ENCODE data around the gene CELF4. TPM values are rescaled to one million over a fixed set of nuclear protein-coding genes. Genes with fewer than 3 reads are reported as not detected.

CELF4 gene
- total and polyA plus RNA-seq, 5 donors from 2014 or later = 0.08 to 0.30 (median 0.08) TPM; not detected in 2

GRCh38 chr18:37529863-37530262, 35.7 kb downstream of the CELF4 start:
- Mint-ChIP-seq H3K4me3 (no peak overlapping the region), H3K27me3 (peaks cover 26% of the 10 kb centered on the region), H3K4me1 (peaks cover 0 to 2% (median 0%) of the 10 kb centered on the region in 4 donors), H3K36me3 (no peaks in the 10 kb centered on the region), H3K9me3 (peaks cover 0 to 3% (median 0%) of the 10 kb centered on the region in 7 donors), H3K27ac (no peak overlapping the region)
- Histone ChIP-seq H3K27me3 (ENCODE audit: control insufficient read depth, insufficient read depth, low read length) (peaks cover 10% of the 10 kb centered on the region), H3K36me3 (ENCODE audit: control insufficient read depth, insufficient read depth, low read length) (no peaks in the 10 kb centered on the region), H3K4me1 (ENCODE audit: control insufficient read depth, insufficient read depth, low read length, poor library complexity, severe bottlenecking) (no peaks in the 10 kb centered on the region), H3K9me3 (ENCODE audit: control insufficient read depth in 2 of 2, low read length in 2 of 2) (no peaks in the 10 kb centered on the region), H3K4me3 (ENCODE audit: low read depth, low read length) (no peak overlapping the region), H3K27ac (ENCODE audit: insufficient read depth, low read length, poor library complexity, severe bottlenecking) (no peak overlapping the region)
- DNase-seq (no peak), ATAC-seq (ENCODE audit: low read depth in 2 of 2) (no peak)

- Histone ChIP-seq H3K4me1 (ENCODE audit: control insufficient read depth, insufficient read depth, low read length, poor library complexity, severe bottlenecking) (no peaks in the 10 kb centered on the region), H3K9me3 (ENCODE audit: control insufficient read depth in 2 of 2, low read length in 2 of 2) (no peaks in the 10 kb centered on the region), H3K4me3 (ENCODE audit: low read depth, low read length) (no peak overlapping the region), H3K36me3 (ENCODE audit: control insufficient read depth, insufficient read depth, low read length) (no peaks in the 10 kb centered on the region), H3K27ac (ENCODE audit: insufficient read depth, low read length, poor library complexity, severe bottlenecking) (no peak overlapping the region), H3K27me3 (ENCODE audit: control insufficient read depth, insufficient read depth, low read length) (peaks cover 10% of the 10 kb centered on the region)
- H3K36me3 Mint-ChIP-seq = no peaks in the 10 kb centered on the region
- H3K4me3 Mint-ChIP-seq = no peak overlapping the region
- ATAC-seq (ENCODE audit: low read depth in 2 of 2) (no peak), DNase-seq (no peak)
- peaks cover 32% of the 10 kb centered on the region for H3K27me3 Mint-ChIP-seq
- H3K27ac Mint-ChIP-seq = no peak overlapping the region
- H3K4me1 Mint-ChIP-seq = peaks cover 0 to 2% (median 0%) of the 10 kb centered on the region in 4 donors
- peaks cover 0 to 4% (median 0%) of the 10 kb centered on the region in 7 donors for H3K9me3 Mint-ChIP-seq
These were observed 36.3 kb downstream of the CELF4 start for GRCh38 chr18:37529296-37529695.

DNA sequence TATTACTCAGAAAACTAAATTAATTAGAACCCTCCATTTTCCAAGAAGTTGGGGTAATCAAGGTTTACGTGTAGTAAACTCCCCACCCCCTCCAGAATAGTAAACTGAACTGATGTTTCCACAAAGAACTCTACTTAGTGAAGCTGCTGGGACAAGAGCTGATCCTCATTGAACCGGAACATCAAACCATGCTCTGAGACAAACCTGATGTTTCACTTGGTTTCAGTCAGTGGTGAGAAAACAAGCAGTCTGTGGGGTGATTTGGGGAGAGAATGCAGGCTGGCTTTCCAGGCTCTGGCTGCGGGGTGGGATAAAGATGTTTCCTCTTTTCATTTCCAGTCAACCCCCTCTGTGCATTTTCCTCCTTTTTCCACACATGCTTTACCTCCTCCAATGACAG, 38.2 kb downstream of the CELF4 start:
- H3K36me3 ChIP-seq (ENCODE audit: control insufficient read depth, insufficient read depth, low read length) = no peaks in the 10 kb centered on the region
- H3K36me3 Mint-ChIP-seq = no peaks in the 10 kb centered on the region
- peaks cover 43% of the 10 kb centered on the region for H3K27me3 Mint-ChIP-seq
- H3K27ac ChIP-seq (ENCODE audit: insufficient read depth, low read length, poor library complexity, severe bottlenecking) = no peak overlapping the region
- peaks cover 10% of the 10 kb centered on the region for H3K27me3 ChIP-seq (ENCODE audit: control insufficient read depth, insufficient read depth, low read length)
- peaks cover 0 to 4% (median 0%) of the 10 kb centered on the region in 7 donors for H3K9me3 Mint-ChIP-seq
- H3K4me3 ChIP-seq (ENCODE audit: low read depth, low read length) = no peak overlapping the region
- no peaks in the 10 kb centered on the region for H3K4me1 ChIP-seq (ENCODE audit: control insufficient read depth, insufficient read depth, low read length, poor library complexity, severe bottlenecking)
- no peak overlapping the region for H3K4me3 Mint-ChIP-seq
- ATAC-seq (ENCODE audit: low read depth in 2 of 2) = no peak
- no peak for DNase-seq
- no peaks in the 10 kb centered on the region for H3K9me3 ChIP-seq (ENCODE audit: control insufficient read depth in 2 of 2, low read length in 2 of 2)
- peaks cover 0 to 2% (median 0%) of the 10 kb centered on the region in 4 donors for H3K4me1 Mint-ChIP-seq
- H3K27ac Mint-ChIP-seq = no peak overlapping the region

- Mint-ChIP-seq H3K9me3 (peaks cover 0 to 4% (median 0%) of the 10 kb centered on the region in 7 donors), H3K4me1 (no peaks in the 10 kb centered on the region), H3K4me3 (no peak overlapping the region), H3K27me3 (peaks cover 46% of the 10 kb centered on the region), H3K36me3 (no peaks in the 10 kb centered on the region), H3K27ac (peak overlapping the region in 1 of 3 donors; percentile 70)
- ATAC-seq (ENCODE audit: low read depth in 2 of 2) (no peak), DNase-seq (no peak)
- Histone ChIP-seq H3K36me3 (ENCODE audit: control insufficient read depth, insufficient read depth, low read length) (no peaks in the 10 kb centered on the region), H3K9me3 (ENCODE audit: control insufficient read depth in 2 of 2, low read length in 2 of 2) (no peaks in the 10 kb centered on the region), H3K4me1 (ENCODE audit: control insufficient read depth, insufficient read depth, low read length, poor library complexity, severe bottlenecking) (no peaks in the 10 kb centered on the region), H3K27ac (ENCODE audit: insufficient read depth, low read length, poor library complexity, severe bottlenecking) (no peak overlapping the region), H3K4me3 (ENCODE audit: low read depth, low read length) (no peak overlapping the region), H3K27me3 (ENCODE audit: control insufficient read depth, insufficient read depth, low read length) (peaks cover 10% of the 10 kb centered on the region)
These were observed 40.4 kb downstream of the CELF4 start for GRCh38 chr18:37525262-37525585.

DNA sequence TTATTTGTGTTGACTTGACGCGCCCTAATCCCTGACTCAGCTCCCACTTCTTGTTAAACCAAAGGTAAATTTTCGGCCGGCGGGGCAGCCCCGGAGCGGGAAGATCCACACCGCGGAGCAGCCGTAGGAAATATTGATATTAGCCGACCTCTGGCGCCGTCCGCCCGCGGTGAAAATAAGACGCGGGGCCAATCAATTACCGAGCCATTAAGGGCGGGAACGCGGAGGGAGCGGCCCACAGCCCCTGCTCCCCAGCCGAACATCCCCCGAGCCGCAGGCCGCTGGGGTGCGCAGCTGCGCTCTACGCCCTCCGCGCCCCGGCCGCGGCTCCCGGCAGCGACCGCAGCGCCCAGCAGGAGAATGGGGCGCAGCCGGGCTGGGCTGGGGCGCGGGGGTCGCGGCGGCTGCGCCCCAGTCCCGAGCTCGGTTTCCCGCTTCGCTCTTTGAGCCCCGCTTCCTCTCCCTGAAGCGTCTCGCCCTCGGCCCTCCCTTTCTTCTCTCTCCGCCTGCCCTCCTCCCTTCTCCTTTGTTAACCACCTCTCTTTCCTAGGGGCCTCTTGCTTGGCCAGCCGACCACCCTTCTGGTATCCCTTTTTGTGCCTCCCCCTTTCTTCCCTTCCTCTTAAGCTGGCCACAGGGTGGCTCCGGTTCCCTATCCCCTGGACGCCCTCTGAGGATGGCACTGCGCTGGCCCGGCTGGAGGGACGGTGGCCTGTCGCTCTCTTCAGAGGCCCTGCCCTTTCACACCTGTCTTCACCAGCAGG, 40.9 kb downstream of the CELF4 start:
- no peak for DNase-seq
- H3K36me3 Mint-ChIP-seq = no peaks in the 10 kb centered on the region
- Histone ChIP-seq H3K36me3 (ENCODE audit: control insufficient read depth, insufficient read depth, low read length) (no peaks in the 10 kb centered on the region), H3K4me3 (ENCODE audit: low read depth, low read length) (no peak overlapping the region), H3K4me1 (ENCODE audit: control insufficient read depth, insufficient read depth, low read length, poor library complexity, severe bottlenecking) (no peaks in the 10 kb centered on the region), H3K27ac (ENCODE audit: insufficient read depth, low read length, poor library complexity, severe bottlenecking) (no peak overlapping the region), H3K9me3 (ENCODE audit: control insufficient read depth in 2 of 2, low read length in 2 of 2) (no peaks in the 10 kb centered on the region), H3K27me3 (ENCODE audit: control insufficient read depth, insufficient read depth, low read length) (peaks cover 9% of the 10 kb centered on the region)
- no peaks in the 10 kb centered on the region for H3K4me1 Mint-ChIP-seq
- no peak overlapping the region for H3K27ac Mint-ChIP-seq
- no peak for ATAC-seq (ENCODE audit: low read depth in 2 of 2)
- peaks cover 0 to 4% (median 0%) of the 10 kb centered on the region in 7 donors for H3K9me3 Mint-ChIP-seq
- H3K27me3 Mint-ChIP-seq = peaks cover 46% of the 10 kb centered on the region
- H3K4me3 Mint-ChIP-seq = no peak overlapping the region

GRCh38 chr18:37524139-37524497, 41.5 kb downstream of the CELF4 start:
- H3K27me3 ChIP-seq (ENCODE audit: control insufficient read depth, insufficient read depth, low read length) = peaks cover 7% of the 10 kb centered on the region
- no peaks in the 10 kb centered on the region for H3K36me3 Mint-ChIP-seq
- no peak overlapping the region for H3K27ac Mint-ChIP-seq
- H3K27ac ChIP-seq (ENCODE audit: insufficient read depth, low read length, poor library complexity, severe bottlenecking) = no peak overlapping the region
- ATAC-seq (ENCODE audit: low read depth in 2 of 2) = no peak
- no peaks in the 10 kb centered on the region for H3K4me1 Mint-ChIP-seq
- no peaks in the 10 kb centered on the region for H3K36me3 ChIP-seq (ENCODE audit: control insufficient read depth, insufficient read depth, low read length)
- H3K4me3 Mint-ChIP-seq = no peak overlapping the region
- no peak for DNase-seq
- H3K4me1 ChIP-seq (ENCODE audit: control insufficient read depth, insufficient read depth, low read length, poor library complexity, severe bottlenecking) = no peaks in the 10 kb centered on the region
- peaks cover 0 to 4% (median 0%) of the 10 kb centered on the region in 7 donors for H3K9me3 Mint-ChIP-seq
- H3K27me3 Mint-ChIP-seq = peaks cover 46% of the 10 kb centered on the region
- no peaks in the 10 kb centered on the region for H3K9me3 ChIP-seq (ENCODE audit: control insufficient read depth in 2 of 2, low read length in 2 of 2)
- no peak overlapping the region for H3K4me3 ChIP-seq (ENCODE audit: low read depth, low read length)

DNA sequence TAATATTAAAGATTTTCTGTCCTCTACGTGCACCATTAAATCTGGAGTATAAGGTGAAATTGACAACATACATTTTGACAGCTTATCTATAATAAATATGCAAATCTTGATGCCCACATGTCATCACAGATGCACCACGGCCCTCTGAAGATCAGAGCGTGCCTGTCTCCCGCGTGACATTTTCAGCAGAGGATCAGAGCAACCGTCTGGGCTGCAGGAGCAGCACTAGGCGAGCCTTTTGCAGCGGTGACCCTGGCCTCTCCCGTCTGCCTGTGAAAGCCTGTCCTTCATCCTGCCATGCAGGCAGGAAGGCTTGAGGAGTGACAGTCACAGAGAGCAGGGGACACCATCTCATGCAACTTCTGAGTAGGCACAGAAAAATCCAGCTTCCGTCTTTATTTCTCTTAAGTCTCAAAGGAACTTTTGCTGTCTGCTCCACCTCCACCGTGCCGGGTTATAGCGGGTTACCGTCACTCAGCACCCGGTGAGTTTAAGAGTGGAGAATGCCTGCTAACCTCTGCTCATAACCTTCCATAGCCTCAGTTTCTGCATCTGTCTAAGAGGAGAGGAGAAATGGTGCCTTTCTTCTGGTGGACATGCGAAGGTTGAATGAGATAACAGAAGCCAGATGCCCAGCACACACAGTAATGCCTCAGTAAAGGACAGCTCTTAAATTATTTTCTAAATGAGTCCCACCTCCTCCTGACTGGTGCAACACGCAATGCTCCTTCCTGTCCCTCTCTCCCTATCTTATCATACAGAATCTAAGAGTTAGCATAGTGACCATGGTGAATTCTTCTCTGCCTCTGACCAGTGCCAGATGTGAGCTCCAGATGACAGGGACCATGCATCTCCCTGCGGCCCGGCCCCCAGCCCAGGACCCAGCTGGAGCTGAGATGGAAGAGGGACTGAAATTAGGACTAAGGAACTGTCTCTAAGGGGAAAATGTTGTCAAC, 43.8 kb downstream of the CELF4 start:
- H3K4me1 Mint-ChIP-seq = no peaks in the 10 kb centered on the region
- H3K36me3 Mint-ChIP-seq = no peaks in the 10 kb centered on the region
- peaks cover 0 to 4% (median 0%) of the 10 kb centered on the region in 7 donors for H3K9me3 Mint-ChIP-seq
- DNase-seq = no peak
- Histone ChIP-seq H3K9me3 (ENCODE audit: control insufficient read depth in 2 of 2, low read length in 2 of 2) (no peaks in the 10 kb centered on the region), H3K4me1 (ENCODE audit: control insufficient read depth, insufficient read depth, low read length, poor library complexity, severe bottlenecking) (no peaks in the 10 kb centered on the region), H3K4me3 (ENCODE audit: low read depth, low read length) (no peak overlapping the region), H3K27ac (ENCODE audit: insufficient read depth, low read length, poor library complexity, severe bottlenecking) (no peak overlapping the region), H3K27me3 (ENCODE audit: control insufficient read depth, insufficient read depth, low read length) (peaks cover 7% of the 10 kb centered on the region), H3K36me3 (ENCODE audit: control insufficient read depth, insufficient read depth, low read length) (no peaks in the 10 kb centered on the region)
- H3K4me3 Mint-ChIP-seq = no peak overlapping the region
- no peak overlapping the region for H3K27ac Mint-ChIP-seq
- ATAC-seq (ENCODE audit: low read depth in 2 of 2) = no peak
- peaks cover 42% of the 10 kb centered on the region for H3K27me3 Mint-ChIP-seq
